Measurements from ENCODE around the gene HLCS. TPM values are rescaled to one million over a fixed set of nuclear protein-coding genes. Genes with fewer than 3 reads are reported as not detected.

The HLCS gene
- polyA plus RNA-seq, 1 of the 3 experiments (the other 2 are of a cell fraction) = 13.0 TPM

DNA sequence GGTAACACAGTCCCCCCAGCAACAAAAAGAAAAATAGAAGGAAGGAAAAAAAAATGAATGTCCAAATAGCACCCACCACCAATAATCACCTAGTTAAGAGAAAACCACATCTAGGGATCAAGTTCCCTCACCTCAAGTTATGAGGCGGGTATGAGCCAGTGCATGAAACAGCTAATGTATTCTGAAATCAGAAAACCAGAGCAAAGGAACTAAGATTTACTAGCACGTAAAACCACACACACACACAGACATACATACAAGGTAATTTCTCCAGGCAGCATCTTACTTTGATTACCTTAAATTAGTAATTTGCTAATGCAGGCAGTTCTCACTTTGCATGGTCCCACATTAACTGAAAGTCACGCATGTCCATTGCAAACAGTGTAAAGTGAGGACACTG lies 109.8 kb downstream of the HLCS start (continued):
- TF ChIP-seq SMC3 (IDR thresholded peaks at IDR 0.05; ENCODE audit: low read depth, low read length) = no peak
- no peak for TF ChIP-seq JUND (IDR thresholded peaks at IDR 0.05)
- no peak for TF ChIP-seq NFIC (IDR thresholded peaks at IDR 0.05; ENCODE audit: borderline replicate concordance)

DNA sequence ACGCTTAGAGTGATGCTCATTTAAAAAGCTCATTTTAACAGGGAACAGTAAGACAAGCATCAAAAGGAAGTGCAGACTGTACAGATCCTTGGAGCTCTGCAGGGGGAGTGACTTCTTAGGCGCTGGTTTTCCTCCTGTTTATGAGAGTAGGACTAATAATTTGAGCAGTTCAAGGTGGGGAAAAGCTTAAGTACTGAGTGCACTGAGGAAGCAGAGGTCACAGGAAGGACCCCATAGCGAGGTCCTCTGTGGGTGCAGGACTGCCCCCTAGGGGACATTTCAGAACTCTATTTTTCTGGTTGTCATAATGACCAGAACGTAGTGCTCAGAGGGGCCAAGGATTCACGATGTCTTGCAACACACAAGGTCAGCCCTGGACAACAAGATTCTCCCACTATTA lies 112.1 kb downstream of the HLCS start:
- peak; percentile 68 for DNase-seq
- H3K9me3 ChIP-seq = no peaks in the 10 kb centered on the region
- 68% methylated on average over 5 of the region's 5 CpGs for WGBS (ENCODE audit: low lambda C conversion rate)
- CTCF ChIA-PET = interaction anchor here (0.6 to 1.4 kb wide), 21 partner anchors 9 to 349 kb away, joined by 3 to 13 read pairs (median 4); partner anchors contain the start of gene SIM2
- H3K79me2 ChIP-seq (ENCODE audit: insufficient read depth) = no peaks in the 10 kb centered on the region
- H3K9me2 ChIP-seq = no peaks in the 10 kb centered on the region
- H3K27ac ChIP-seq (ENCODE audit: low read depth in 2 of 2, low read length in 1 of 2) = no peak overlapping the region
- no peak overlapping the region for H2AFZ ChIP-seq (ENCODE audit: low read depth)
- H3K27me3 ChIP-seq (ENCODE audit: insufficient read depth) = no peaks in the 10 kb centered on the region
- H3K4me1 ChIP-seq (ENCODE audit: control insufficient read depth in 1 of 2, insufficient read depth in 2 of 2, low read depth in 1 of 2, low read length in 1 of 2) = peaks cover 6% of the 10 kb centered on the region in 2 experiments; a peak in 2 of 4 replicates
- POLR2A ChIA-PET = no interaction called here
- H3K9ac ChIP-seq = no peak overlapping the region
- TF ChIP-seq EP300 (IDR thresholded peaks at IDR 0.05; ENCODE audit: borderline replicate concordance in 1 of 2, low read depth in 1 of 2, low read length in 1 of 2) (no peak), SMC3 (IDR thresholded peaks at IDR 0.05; ENCODE audit: low read depth, low read length) (peak; percentile 41), POLR2AphosphoS5 (IDR thresholded peaks at IDR 0.05; ENCODE audit: low read depth, low read length) (no peak), RXRA (IDR thresholded peaks at IDR 0.05; ENCODE audit: borderline replicate concordance, low read depth) (no peak), RAD21 (IDR thresholded peaks at IDR 0.05; ENCODE audit: low read length) (peak; percentile 71), TEAD4 (IDR thresholded peaks at IDR 0.05; ENCODE audit: borderline replicate concordance, insufficient read depth) (no peak), GATA2 (CRISPR knock-in tag; IDR thresholded peaks at IDR 0.05) (no peak), NRF1 (IDR thresholded peaks at IDR 0.05; ENCODE audit: low read depth, low read length) (no peak), ELF1 (IDR thresholded peaks at IDR 0.05) (no peak)
- TF ChIP-seq, protein P1, sequence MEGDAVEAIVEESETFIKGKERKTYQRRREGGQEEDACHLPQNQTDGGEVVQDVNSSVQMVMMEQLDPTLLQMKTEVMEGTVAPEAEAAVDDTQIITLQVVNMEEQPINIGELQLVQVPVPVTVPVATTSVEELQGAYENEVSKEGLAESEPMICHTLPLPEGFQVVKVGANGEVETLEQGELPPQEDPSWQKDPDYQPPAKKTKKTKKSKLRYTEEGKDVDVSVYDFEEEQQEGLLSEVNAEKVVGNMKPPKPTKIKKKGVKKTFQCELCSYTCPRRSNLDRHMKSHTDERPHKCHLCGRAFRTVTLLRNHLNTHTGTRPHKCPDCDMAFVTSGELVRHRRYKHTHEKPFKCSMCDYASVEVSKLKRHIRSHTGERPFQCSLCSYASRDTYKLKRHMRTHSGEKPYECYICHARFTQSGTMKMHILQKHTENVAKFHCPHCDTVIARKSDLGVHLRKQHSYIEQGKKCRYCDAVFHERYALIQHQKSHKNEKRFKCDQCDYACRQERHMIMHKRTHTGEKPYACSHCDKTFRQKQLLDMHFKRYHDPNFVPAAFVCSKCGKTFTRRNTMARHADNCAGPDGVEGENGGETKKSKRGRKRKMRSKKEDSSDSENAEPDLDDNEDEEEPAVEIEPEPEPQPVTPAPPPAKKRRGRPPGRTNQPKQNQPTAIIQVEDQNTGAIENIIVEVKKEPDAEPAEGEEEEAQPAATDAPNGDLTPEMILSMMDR (IDR thresholded peaks at IDR 0.05) = peak; percentile 71
- no peaks in the 10 kb centered on the region for H4K20me1 ChIP-seq (ENCODE audit: insufficient read depth)
- H3K4me2 ChIP-seq = no peak overlapping the region
- no peaks in the 10 kb centered on the region for H3K36me3 ChIP-seq (replicated peaks in 1 of 2; ENCODE audit: control insufficient read depth in 1 of 2, insufficient read depth in 2 of 2, low read length in 1 of 2)
- H3F3A ChIP-seq (replicated peaks; ENCODE audit: insufficient read depth) = peaks cover 7% of the 10 kb centered on the region
- H3K4me3 ChIP-seq (ENCODE audit: low read depth in 2 of 2, low read length in 1 of 2) = no peak overlapping the region; a peak in 1 of 4 replicates

DNA sequence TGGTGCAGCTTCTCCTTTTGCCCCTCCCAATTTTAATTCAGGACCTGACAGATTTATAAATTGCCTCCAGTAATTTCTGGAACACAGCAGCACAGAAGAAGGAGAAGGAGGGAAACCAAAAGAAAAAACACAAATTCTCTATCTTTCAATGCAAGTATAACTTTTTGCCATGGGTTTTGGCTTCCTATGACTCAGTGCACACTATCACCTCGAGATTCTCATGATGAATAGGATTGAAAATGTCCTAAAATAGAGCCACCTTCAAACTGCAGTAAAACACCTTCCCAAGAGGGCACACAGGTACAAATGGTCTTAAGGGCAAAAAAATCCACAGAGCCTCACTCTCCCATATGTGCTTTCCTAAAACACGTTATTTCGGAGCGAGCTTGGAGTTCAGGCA lies 113.6 kb downstream of the HLCS start:
- DNase-seq = no peak
- H3K79me2 ChIP-seq (ENCODE audit: insufficient read depth) = no peaks in the 10 kb centered on the region
- H3K4me1 ChIP-seq (ENCODE audit: control insufficient read depth in 1 of 2, insufficient read depth in 2 of 2, low read depth in 1 of 2, low read length in 1 of 2) = peaks cover 0 to 6% of the 10 kb centered on the region in 2 experiments; a peak in 1 of 4 replicates
- H3K9me3 ChIP-seq = no peaks in the 10 kb centered on the region
- ChIA-PET POLR2A (interaction anchor here (0.9 kb wide), 1 partner anchor 161 kb away, joined by 3 read pairs; no protein-coding TSS in a partner anchor), CTCF (interaction anchor here (1.9 kb wide), 1 partner anchor 222 kb away, joined by 6 read pairs; no protein-coding TSS in a partner anchor)
- no peak overlapping the region for H3K27ac ChIP-seq (ENCODE audit: low read depth in 2 of 2, low read length in 1 of 2)
- no peaks in the 10 kb centered on the region for H3K27me3 ChIP-seq (ENCODE audit: insufficient read depth)
- H4K20me1 ChIP-seq (ENCODE audit: insufficient read depth) = no peaks in the 10 kb centered on the region
- 82% methylated on average over 4 of the region's 4 CpGs for WGBS (ENCODE audit: low lambda C conversion rate)
- TF ChIP-seq MXI1 (IDR thresholded peaks at IDR 0.05; ENCODE audit: low read depth, low read length) = no peak
- no peak for TF ChIP-seq FOSL2 (IDR thresholded peaks at IDR 0.05; ENCODE audit: borderline replicate concordance, low read depth)
- no peak for TF ChIP-seq JUND (IDR thresholded peaks at IDR 0.05)
- TF ChIP-seq FOXM1 (IDR thresholded peaks at IDR 0.05; ENCODE audit: low read depth) = no peak
- H3K4me2 ChIP-seq = no peak overlapping the region
- no peak overlapping the region for H3K9ac ChIP-seq
- no peaks in the 10 kb centered on the region for H3K9me2 ChIP-seq
- H3K4me3 ChIP-seq (ENCODE audit: low read depth in 2 of 2, low read length in 1 of 2) = no peak overlapping the region
- peaks cover 7% of the 10 kb centered on the region for H3F3A ChIP-seq (replicated peaks; ENCODE audit: insufficient read depth)
- no peak overlapping the region for H2AFZ ChIP-seq (ENCODE audit: low read depth)
- no peaks in the 10 kb centered on the region for H3K36me3 ChIP-seq (replicated peaks in 1 of 2; ENCODE audit: control insufficient read depth in 1 of 2, insufficient read depth in 2 of 2, low read length in 1 of 2)
